ENCODE data around the gene TSSK2. TPM values are rescaled to one million over a fixed set of nuclear protein-coding genes. Genes with fewer than 3 reads are reported as not detected.

The TSSK2 gene
- total RNA-seq, 4 donors from 2014 or later, result 0.19 to 0.33 (median 0.25) TPM; not detected in 1

DNA sequence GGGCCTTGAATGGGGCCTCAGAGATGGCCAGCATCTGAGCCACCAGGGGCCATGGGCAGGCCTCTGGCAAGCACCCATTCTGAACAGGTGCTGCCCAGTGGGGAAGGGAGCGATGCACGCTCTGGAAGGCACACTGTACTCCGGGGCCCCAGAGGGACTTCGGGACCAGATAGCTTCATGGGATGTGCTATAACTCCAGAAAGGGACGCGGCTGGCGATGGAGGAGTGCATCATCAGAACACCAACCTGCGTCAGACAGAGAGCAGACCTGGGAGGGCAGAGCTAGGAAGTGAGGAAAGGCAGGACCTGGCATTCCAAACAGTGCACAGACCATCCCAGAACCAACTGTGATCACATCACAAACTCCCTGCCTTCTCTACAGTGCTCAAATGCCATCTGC, 25.7 kb upstream of the TSSK2 start:
- H3K27me3 ChIP-seq, result no peaks in the 10 kb centered on the region
- in situ Hi-C loops (cut with MboI; ENCODE audit: low sequenced_read_pairs in 4 of 4) (no loop called here), intact Hi-C loops (cut with DNase I; ENCODE audit: low total_unique reads) (loop anchor here (5.0 kb wide), 1 partner anchor 187 kb away; the partner anchor contains the start of gene CLTCL1)
- no peak for ATAC-seq
- no peak for DNase-seq
- peaks cover 69 to 74% of the 10 kb centered on the region in 2 donors for H3K4me1 ChIP-seq
- H3K9me3 ChIP-seq, result no peaks in the 10 kb centered on the region
- peak overlapping the region; percentile 74 to 90 (median 81) for H3K27ac ChIP-seq
- H3K4me3 ChIP-seq, result no peak overlapping the region
- H3K36me3 ChIP-seq, result no peaks in the 10 kb centered on the region
- no peak for TF ChIP-seq POLR2A (IDR thresholded peaks at IDR 0.05)
- no peak for TF ChIP-seq CTCF (IDR thresholded peaks at IDR 0.05 in 4 of 5, conservative IDR thresholded peaks at IDR 0.05 in 1 of 5)

- in situ Hi-C loops (cut with MboI; ENCODE audit: low sequenced_read_pairs in 4 of 4) (no loop called here), intact Hi-C loops (cut with DNase I; ENCODE audit: low total_unique reads) (loop anchor here (5.0 kb wide), 1 partner anchor 186 kb away; the partner anchor contains the start of gene CLTCL1)
- ATAC-seq (no peak), DNase-seq (peak in 1 of 2 donors; percentile 41)
- Histone ChIP-seq H3K9me3 (no peaks in the 10 kb centered on the region), H3K4me1 (peaks cover 76 to 79% of the 10 kb centered on the region in 2 donors), H3K4me3 (no peak overlapping the region), H3K36me3 (no peaks in the 10 kb centered on the region), H3K27me3 (no peaks in the 10 kb centered on the region), H3K27ac (peak overlapping the region; percentile 74 to 90 (median 81))
- TF ChIP-seq CTCF (IDR thresholded peaks at IDR 0.05 in 4 of 5, conservative IDR thresholded peaks at IDR 0.05 in 1 of 5) (peak in 2 of 5 experiments; percentile 36 to 39), POLR2A (IDR thresholded peaks at IDR 0.05) (no peak)
Measured at GRCh38 chr22:19105867-19106802, 25.0 kb upstream of the TSSK2 start.

DNA sequence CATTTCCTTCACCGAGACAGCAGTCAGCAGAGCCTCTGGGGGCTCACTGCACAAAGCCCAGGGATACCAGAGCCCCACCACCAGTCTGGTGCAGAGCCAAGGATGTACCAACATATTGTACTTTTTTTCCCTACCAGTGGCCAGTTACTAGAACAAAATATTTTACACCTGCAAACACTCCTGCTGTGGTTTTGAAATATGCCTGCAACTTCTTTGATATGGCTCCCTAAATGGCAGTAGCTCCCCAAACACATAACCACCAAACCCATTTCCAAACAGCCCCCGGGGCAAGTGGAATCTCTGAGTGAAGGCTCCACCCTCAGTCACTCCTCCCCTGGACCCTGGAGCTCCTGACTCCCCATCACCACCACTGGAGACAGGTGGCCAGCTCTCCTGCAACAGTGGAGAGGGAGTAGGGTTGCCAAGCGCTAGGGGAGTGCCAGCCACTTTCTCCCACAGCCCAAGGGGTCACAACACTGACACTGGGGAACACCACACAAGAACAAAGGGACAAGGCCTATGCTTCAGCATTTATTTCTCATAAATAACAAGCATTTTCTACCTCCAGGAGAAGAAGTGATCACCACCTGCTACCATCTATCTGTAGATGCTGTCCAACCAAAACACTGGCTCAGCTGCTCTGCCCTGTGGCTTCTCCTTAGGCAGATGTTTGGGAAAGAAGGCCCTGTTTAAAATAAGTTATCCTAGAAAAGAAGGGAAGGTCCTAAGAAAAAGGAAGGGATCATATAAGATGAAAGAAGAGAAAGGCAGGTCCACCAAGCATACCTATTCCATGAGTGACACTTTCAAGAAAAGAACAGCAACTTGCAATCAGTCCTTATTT, 24.0 kb upstream of the TSSK2 start:
- in situ Hi-C loops (cut with MboI; ENCODE audit: low sequenced_read_pairs in 4 of 4), result no loop called here
- peaks cover 79 to 80% of the 10 kb centered on the region in 2 donors for H3K4me1 ChIP-seq
- no peak for DNase-seq
- no peak for ATAC-seq
- no peaks in the 10 kb centered on the region for H3K36me3 ChIP-seq
- no peaks in the 10 kb centered on the region for H3K27me3 ChIP-seq
- peak overlapping the region in 2 of 4 donors; percentile 82 to 90 for H3K27ac ChIP-seq
- intact Hi-C loops (cut with DNase I; ENCODE audit: low total_unique reads), result loop anchor here (5.0 kb wide), 1 partner anchor 185 kb away; the partner anchor contains the start of gene CLTCL1
- H3K4me3 ChIP-seq, result no peak overlapping the region
- no peaks in the 10 kb centered on the region for H3K9me3 ChIP-seq
- TF ChIP-seq CTCF (IDR thresholded peaks at IDR 0.05 in 4 of 5, conservative IDR thresholded peaks at IDR 0.05 in 1 of 5) (no peak), POLR2A (IDR thresholded peaks at IDR 0.05) (no peak)

DNA sequence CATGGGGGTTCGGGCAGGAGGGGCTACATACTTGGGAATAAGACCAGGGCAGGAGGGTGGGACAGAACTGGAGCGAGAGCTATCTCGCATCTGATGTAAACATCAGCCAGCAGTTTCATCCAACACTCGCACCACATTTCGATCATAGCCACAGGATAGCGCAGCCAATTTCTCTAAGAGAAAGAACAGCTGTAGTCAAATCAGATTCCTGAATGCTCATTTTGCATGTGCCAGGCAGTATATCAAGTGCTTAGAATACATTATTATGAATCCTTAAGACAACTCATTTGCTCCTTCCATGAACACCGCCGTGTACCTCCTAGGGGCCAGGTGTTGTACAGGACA, 23.4 kb upstream of the TSSK2 start:
- TF ChIP-seq POLR2A (IDR thresholded peaks at IDR 0.05) (no peak), CTCF (IDR thresholded peaks at IDR 0.05 in 4 of 5, conservative IDR thresholded peaks at IDR 0.05 in 1 of 5) (no peak)
- in situ Hi-C loops (cut with MboI; ENCODE audit: low sequenced_read_pairs in 4 of 4), result no loop called here
- DNase-seq, result no peak
- no peaks in the 10 kb centered on the region for H3K27me3 ChIP-seq
- H3K9me3 ChIP-seq, result no peaks in the 10 kb centered on the region
- intact Hi-C loops (cut with DNase I; ENCODE audit: low total_unique reads), result loop anchor here (5.0 kb wide), 1 partner anchor 185 kb away; the partner anchor contains the start of gene CLTCL1
- H3K4me1 ChIP-seq, result peaks cover 78 to 80% of the 10 kb centered on the region in 2 donors
- H3K4me3 ChIP-seq, result no peak overlapping the region
- no peak for ATAC-seq
- no peaks in the 10 kb centered on the region for H3K36me3 ChIP-seq
- peak overlapping the region; percentile 31 to 90 (median 80) for H3K27ac ChIP-seq

Measured in gastrocnemius medialis (tissue), 4 donors.